ENCODE measurements around the gene YDJC. TPM values are rescaled to one million over a fixed set of nuclear protein-coding genes. Genes with fewer than 3 reads are reported as not detected.
A peak's percentile ranks its signal among the peaks of the same experiment; 100 is the strongest.

The YDJC gene
- total and polyA plus RNA-seq, 9 of the 15 experiments (the other 6 are each of a cell fraction or from before 2014, with no cell fraction given): 13.5 to 871 (median 164) TPM

DNA sequence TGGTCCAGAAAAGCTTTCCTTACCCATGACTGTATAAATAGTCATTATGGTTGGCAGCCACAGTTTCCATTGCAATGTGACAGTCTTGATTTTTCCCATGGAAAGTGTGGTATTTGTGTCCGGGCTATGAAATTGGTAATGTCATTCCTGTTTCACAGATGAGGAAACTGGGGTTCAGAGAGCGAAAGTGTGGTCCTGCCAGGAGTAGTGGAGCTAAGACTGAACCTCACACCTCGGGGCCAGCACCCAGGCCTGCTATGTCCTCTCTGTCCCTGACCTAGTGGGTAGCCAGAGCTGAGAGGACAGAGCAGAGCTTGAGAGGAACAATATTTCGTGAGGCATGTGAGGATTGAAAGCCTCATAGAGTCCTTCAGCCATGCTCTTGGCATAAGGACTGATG is 1.2 kb upstream of the YDJC start (continued):
- no peak for TF ChIP-seq CUX1 (CRISPR knock-in tag; IDR thresholded peaks at IDR 0.05)
- peak; percentile 35; the same call in 1 of the 2 replicates for TF ChIP-seq MAFF (IDR thresholded peaks at IDR 0.05; ENCODE audit: low read length)
- TF ChIP-seq RB1 (IDR thresholded peaks at IDR 0.05; ENCODE audit: low read depth): no peak
- TF ChIP-seq ZBTB7A (IDR thresholded peaks at IDR 0.05; ENCODE audit: borderline replicate concordance, control insufficient read depth, low read depth, low read length): no peak
- TF ChIP-seq CBX2 (IDR thresholded peaks at IDR 0.05; ENCODE audit: insufficient read depth, low read length, poor library complexity, severe bottlenecking): no peak
- no peak for TF ChIP-seq BRD4 (IDR thresholded peaks at IDR 0.05)
- TF ChIP-seq, protein P1, sequence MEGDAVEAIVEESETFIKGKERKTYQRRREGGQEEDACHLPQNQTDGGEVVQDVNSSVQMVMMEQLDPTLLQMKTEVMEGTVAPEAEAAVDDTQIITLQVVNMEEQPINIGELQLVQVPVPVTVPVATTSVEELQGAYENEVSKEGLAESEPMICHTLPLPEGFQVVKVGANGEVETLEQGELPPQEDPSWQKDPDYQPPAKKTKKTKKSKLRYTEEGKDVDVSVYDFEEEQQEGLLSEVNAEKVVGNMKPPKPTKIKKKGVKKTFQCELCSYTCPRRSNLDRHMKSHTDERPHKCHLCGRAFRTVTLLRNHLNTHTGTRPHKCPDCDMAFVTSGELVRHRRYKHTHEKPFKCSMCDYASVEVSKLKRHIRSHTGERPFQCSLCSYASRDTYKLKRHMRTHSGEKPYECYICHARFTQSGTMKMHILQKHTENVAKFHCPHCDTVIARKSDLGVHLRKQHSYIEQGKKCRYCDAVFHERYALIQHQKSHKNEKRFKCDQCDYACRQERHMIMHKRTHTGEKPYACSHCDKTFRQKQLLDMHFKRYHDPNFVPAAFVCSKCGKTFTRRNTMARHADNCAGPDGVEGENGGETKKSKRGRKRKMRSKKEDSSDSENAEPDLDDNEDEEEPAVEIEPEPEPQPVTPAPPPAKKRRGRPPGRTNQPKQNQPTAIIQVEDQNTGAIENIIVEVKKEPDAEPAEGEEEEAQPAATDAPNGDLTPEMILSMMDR (IDR thresholded peaks at IDR 0.05 in 2 of 3, conservative IDR thresholded peaks at IDR 0.05 in 1 of 3; ENCODE audit: insufficient read depth in 2 of 3, low read depth in 1 of 3, low read length in 3 of 3): 0 out of 6 replicates have a peak, but pooled peaks of 1 of the 3 experiments have one; percentile 6
- TF ChIP-seq NUFIP1 (IDR thresholded peaks at IDR 0.05; ENCODE audit: partially characterized antibody): no peak
- no peak for TF ChIP-seq HINFP (tag; conservative IDR thresholded peaks at IDR 0.05; ENCODE audit: low read depth)
- peak in 1 of 2 experiments; percentile 78; a peak in 1 of 4 replicates for TF ChIP-seq MLX (CRISPR knock-in tag; conservative IDR thresholded peaks at IDR 0.05)
- TF ChIP-seq EGR1 (conservative IDR thresholded peaks at IDR 0.05): no peak
- TF ChIP-seq BHLHE40 (IDR thresholded peaks at IDR 0.05; ENCODE audit: low read length): peak; percentile 41; the same call in 1 of the 2 replicates
- TF ChIP-seq CEBPG (CRISPR knock-in tag; IDR thresholded peaks at IDR 0.05): no peak
- TF ChIP-seq CEBPG (tag; conservative IDR thresholded peaks at IDR 0.05 in 1 of 2, IDR thresholded peaks at IDR 0.05 in 1 of 2): no peak
- TF ChIP-seq GTF2F1 (IDR thresholded peaks at IDR 0.05; ENCODE audit: low read depth, low read length): peak; percentile 59; the same call in 1 of the 2 replicates
- no peak for TF ChIP-seq SMAD3 (CRISPR knock-in tag; conservative IDR thresholded peaks at IDR 0.05)
- TF ChIP-seq KDM5B (IDR thresholded peaks at IDR 0.05; ENCODE audit: insufficient replicate concordance, low read depth, low read length): no peak

Data from K562 (cell line).